Measurements from ENCODE around the gene FTCD. TPM values are rescaled to one million over a fixed set of nuclear protein-coding genes. Genes with fewer than 3 reads are reported as not detected.

Gene FTCD
- total and polyA plus RNA-seq, 10 of the 15 experiments (the other 5 are each of a cell fraction or from before 2014, with no cell fraction given), result 0.27 to 0.28 TPM; not detected in 8

DNA sequence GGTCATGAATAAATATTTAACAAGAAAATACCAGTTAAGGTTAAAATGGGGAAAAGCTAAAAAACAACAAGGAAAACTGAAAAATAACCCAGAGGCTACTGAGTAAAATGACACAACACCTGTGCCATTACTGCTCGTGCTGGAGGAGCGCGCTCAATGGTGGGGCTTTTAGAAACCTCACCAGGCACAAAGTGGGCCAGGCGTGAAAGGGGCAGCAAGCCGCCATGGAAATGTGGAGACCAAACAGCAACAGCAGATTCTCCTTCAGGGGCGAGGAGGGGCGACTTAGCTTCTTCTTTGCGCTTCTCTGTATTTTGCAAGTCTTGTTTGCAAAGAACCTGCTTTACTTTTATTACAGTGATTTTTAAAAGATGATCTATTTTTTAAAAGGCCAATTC lies 47.8 kb upstream of the FTCD start:
- H3K36me3 ChIP-seq (ENCODE audit: control insufficient read depth in 2 of 2, insufficient read depth in 2 of 2, low read length in 1 of 2), result peaks cover 7 to 11% of the 10 kb centered on the region in 2 experiments; a peak in 3 of 4 replicates
- POLR2A ChIA-PET, result no interaction called here
- BruUV-seq (replicated peaks), result no TSS peak
- H4K20me1 ChIP-seq (ENCODE audit: control insufficient read depth, insufficient read depth), result no peaks in the 10 kb centered on the region
- no peak overlapping the region for H2AFZ ChIP-seq (ENCODE audit: control insufficient read depth, low read depth, low read length)
- H3K9ac ChIP-seq (ENCODE audit: control insufficient read depth, insufficient read depth, low read length), result no peak overlapping the region
- ATAC-seq, result no peak
- H3K27ac ChIP-seq (ENCODE audit: control insufficient read depth, insufficient read depth), result no peak overlapping the region
- no peaks in the 10 kb centered on the region for H3K27me3 ChIP-seq (replicated peaks in 1 of 2; ENCODE audit: control insufficient read depth in 2 of 2, insufficient read depth in 2 of 2, low read length in 1 of 2)
- H3K9me3 ChIP-seq (replicated peaks; ENCODE audit: control insufficient read depth, insufficient read depth, low read length), result no peaks in the 10 kb centered on the region
- in situ Hi-C loops (cut with MboI) (no loop called here), intact Hi-C loops (cut with micrococcal nuclease; ENCODE audit: unreplicated experiment) (no loop called here)
- SMC1A ChIA-PET (ENCODE audit: uncharacterized antibody, unreplicated experiment), result no interaction called here
- RAD21 ChIA-PET (ENCODE audit: unreplicated experiment), result no interaction called here
- no peak for DNase-seq (ENCODE audit: low read depth, low spot score)
- no peaks in the 10 kb centered on the region for H3K79me2 ChIP-seq (ENCODE audit: control insufficient read depth, insufficient read depth, low read length)
- no peaks in the 10 kb centered on the region for H3K4me1 ChIP-seq (ENCODE audit: control insufficient read depth, insufficient read depth, low read length)
- H3K4me3 ChIP-seq, result no peak overlapping the region
- CTCF ChIA-PET, result no interaction called here
- WGBS (ENCODE audit: insufficient coverage, insufficient replicate concordance, low lambda C conversion rate, missing lambda C conversion rate), result 97% methylated on average over 8 of the region's 8 CpGs
- FAIRE-seq, result no peak
- H3K4me2 ChIP-seq (ENCODE audit: control insufficient read depth, insufficient read depth), result no peak overlapping the region
- TF ChIP-seq BMI1 (IDR thresholded peaks at IDR 0.05; ENCODE audit: borderline replicate concordance), result no peak
- TF ChIP-seq, protein P1, sequence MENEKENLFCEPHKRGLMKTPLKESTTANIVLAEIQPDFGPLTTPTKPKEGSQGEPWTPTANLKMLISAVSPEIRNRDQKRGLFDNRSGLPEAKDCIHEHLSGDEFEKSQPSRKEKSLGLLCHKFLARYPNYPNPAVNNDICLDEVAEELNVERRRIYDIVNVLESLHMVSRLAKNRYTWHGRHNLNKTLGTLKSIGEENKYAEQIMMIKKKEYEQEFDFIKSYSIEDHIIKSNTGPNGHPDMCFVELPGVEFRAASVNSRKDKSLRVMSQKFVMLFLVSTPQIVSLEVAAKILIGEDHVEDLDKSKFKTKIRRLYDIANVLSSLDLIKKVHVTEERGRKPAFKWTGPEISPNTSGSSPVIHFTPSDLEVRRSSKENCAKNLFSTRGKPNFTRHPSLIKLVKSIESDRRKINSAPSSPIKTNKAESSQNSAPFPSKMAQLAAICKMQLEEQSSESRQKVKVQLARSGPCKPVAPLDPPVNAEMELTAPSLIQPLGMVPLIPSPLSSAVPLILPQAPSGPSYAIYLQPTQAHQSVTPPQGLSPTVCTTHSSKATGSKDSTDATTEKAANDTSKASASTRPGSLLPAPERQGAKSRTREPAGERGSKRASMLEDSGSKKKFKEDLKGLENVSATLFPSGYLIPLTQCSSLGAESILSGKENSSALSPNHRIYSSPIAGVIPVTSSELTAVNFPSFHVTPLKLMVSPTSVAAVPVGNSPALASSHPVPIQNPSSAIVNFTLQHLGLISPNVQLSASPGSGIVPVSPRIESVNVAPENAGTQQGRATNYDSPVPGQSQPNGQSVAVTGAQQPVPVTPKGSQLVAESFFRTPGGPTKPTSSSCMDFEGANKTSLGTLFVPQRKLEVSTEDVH (IDR thresholded peaks at IDR 0.05; ENCODE audit: low read depth, partially characterized antibody), result no peak
- TF ChIP-seq, protein P2, sequence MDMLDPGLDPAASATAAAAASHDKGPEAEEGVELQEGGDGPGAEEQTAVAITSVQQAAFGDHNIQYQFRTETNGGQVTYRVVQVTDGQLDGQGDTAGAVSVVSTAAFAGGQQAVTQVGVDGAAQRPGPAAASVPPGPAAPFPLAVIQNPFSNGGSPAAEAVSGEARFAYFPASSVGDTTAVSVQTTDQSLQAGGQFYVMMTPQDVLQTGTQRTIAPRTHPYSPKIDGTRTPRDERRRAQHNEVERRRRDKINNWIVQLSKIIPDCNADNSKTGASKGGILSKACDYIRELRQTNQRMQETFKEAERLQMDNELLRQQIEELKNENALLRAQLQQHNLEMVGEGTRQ (IDR thresholded peaks at IDR 0.05; ENCODE audit: borderline replicate concordance, low read depth, low read length), result no peak
- no peak for TF ChIP-seq CBX3 (IDR thresholded peaks at IDR 0.05; ENCODE audit: borderline replicate concordance, low read depth)
- TF ChIP-seq CTCF (IDR thresholded peaks at IDR 0.05 in 2 of 3, conservative IDR thresholded peaks at IDR 0.05 in 1 of 3; ENCODE audit: control insufficient read depth in 2 of 3, extremely low read depth in 1 of 3, insufficient read depth in 1 of 3, low read depth in 3 of 3, low read length in 3 of 3), result no peak
- TF ChIP-seq SKIL (IDR thresholded peaks at IDR 0.05; ENCODE audit: low read depth, poor library complexity, severe bottlenecking), result no peak
- no peak for TF ChIP-seq POLR2AphosphoS5 (IDR thresholded peaks at IDR 0.05; ENCODE audit: low read length)
- no peak for TF ChIP-seq MAX (IDR thresholded peaks at IDR 0.05; ENCODE audit: low read depth, low read length)
- no peak for TF ChIP-seq IRF4 (IDR thresholded peaks at IDR 0.05; ENCODE audit: low read depth, low read length)
- no peak for TF ChIP-seq SMAD1 (IDR thresholded peaks at IDR 0.05; ENCODE audit: low read depth, partially characterized antibody)
- TF ChIP-seq PML (IDR thresholded peaks at IDR 0.05; ENCODE audit: low read length), result no peak
- TF ChIP-seq, protein P3, sequence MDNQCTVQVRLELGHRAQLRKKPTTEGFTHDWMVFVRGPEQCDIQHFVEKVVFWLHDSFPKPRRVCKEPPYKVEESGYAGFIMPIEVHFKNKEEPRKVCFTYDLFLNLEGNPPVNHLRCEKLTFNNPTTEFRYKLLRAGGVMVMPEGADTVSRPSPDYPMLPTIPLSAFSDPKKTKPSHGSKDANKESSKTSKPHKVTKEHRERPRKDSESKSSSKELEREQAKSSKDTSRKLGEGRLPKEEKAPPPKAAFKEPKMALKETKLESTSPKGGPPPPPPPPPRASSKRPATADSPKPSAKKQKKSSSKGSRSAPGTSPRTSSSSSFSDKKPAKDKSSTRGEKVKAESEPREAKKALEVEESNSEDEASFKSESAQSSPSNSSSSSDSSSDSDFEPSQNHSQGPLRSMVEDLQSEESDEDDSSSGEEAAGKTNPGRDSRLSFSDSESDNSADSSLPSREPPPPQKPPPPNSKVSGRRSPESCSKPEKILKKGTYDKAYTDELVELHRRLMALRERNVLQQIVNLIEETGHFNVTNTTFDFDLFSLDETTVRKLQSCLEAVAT (IDR thresholded peaks at IDR 0.05), result no peak

Data from GM12878 (cell line).